DND-41 (cell line): Measurements from ENCODE around the gene PASK.
A peak's percentile ranks its signal among the peaks of the same experiment; 100 is the strongest.

Experiments used
- ATAC-seq: fragments of 200-7000 bp; cut with Tn5 transposase; 3 replicates; pipeline ENCODE4 v1.9.1; 2021; ENCODE audit warnings: low read depth; ENCODE audit not compliant: insufficient read depth
- DNase-seq: peaks from one replicate; pipeline ENCODE4 v3.0.0-alpha.2; 2020
- H2AFZ ChIP-seq: 2 replicates; pipeline ENCODE4 v1.6.0; 2012; ENCODE audit warnings: low read depth, low read length
- H3K27ac ChIP-seq: 2 replicates; pipeline ENCODE4 v1.5.1; 2012; ENCODE audit warnings: low read length, inconsistent platforms
- H3K27me3 ChIP-seq: fragments of 200-600 bp; sonication (generic); 2 replicates; pipeline ENCODE4 v1.6.0; 2012; ENCODE audit warnings: low read length, mild to moderate bottlenecking, inconsistent platforms; ENCODE audit not compliant: insufficient read depth, poor library complexity
- H3K36me3 ChIP-seq: 2 replicates; pipeline ENCODE4 v1.5.1; 2012; ENCODE audit warnings: low read length, inconsistent platforms; ENCODE audit not compliant: insufficient read depth
- H3K4me1 ChIP-seq: 2 replicates; pipeline ENCODE4 v1.5.1; 2012; ENCODE audit warnings: mild to moderate bottlenecking, low read length; ENCODE audit not compliant: insufficient read depth
- H3K4me2 ChIP-seq: 2 replicates; pipeline ENCODE4 v1.6.0; 2012; ENCODE audit warnings: mild to moderate bottlenecking, moderate library complexity, low read length, inconsistent platforms; ENCODE audit not compliant: insufficient read depth
- H3K4me3 ChIP-seq, 2 experiments: fragments of 200-600 bp in 1 of 2; shearing (Covaris generic) in 1 of 2; 2 replicates each; pipeline ENCODE4 v1.5.1; 2012 to 2016; ENCODE audit warnings: inconsistent platforms in 2 of 2, low read length in 2 of 2, mild to moderate bottlenecking in 2 of 2, low read depth in 1 of 2, moderate library complexity in 1 of 2
- H3K79me2 ChIP-seq: 2 replicates; pipeline ENCODE4 v1.6.0; 2012; ENCODE audit warnings: low read length, inconsistent platforms; ENCODE audit not compliant: insufficient read depth
- H3K9ac ChIP-seq: 2 replicates; pipeline ENCODE4 v1.6.0; 2012; ENCODE audit warnings: low read depth, mild to moderate bottlenecking, inconsistent platforms, low read length, moderate library complexity
- H3K9me3 ChIP-seq: 2 replicates; pipeline ENCODE4 v1.5.1; 2012; ENCODE audit warnings: low read length, moderate library complexity, mild to moderate bottlenecking, inconsistent platforms; ENCODE audit not compliant: insufficient read depth, severe bottlenecking
- H4K20me1 ChIP-seq: 2 replicates; pipeline ENCODE4 v1.6.0; 2012; ENCODE audit warnings: low read length; ENCODE audit not compliant: insufficient read depth
- CTCF ChIP-seq: IDR thresholded peaks from 2 replicates; pipeline ENCODE4 v1.5.1; 2012; ENCODE audit warnings: borderline replicate concordance, low read length, moderate library complexity, mild to moderate bottlenecking; ENCODE audit not compliant: poor library complexity, severe bottlenecking; ENCODE audit errors: extremely low read depth
- EZH2 ChIP-seq: IDR thresholded peaks from 3 replicates; pipeline ENCODE4 v1.6.1; 2012; ENCODE audit warnings: borderline replicate concordance, low read depth, mild to moderate bottlenecking, moderate library complexity, low read length, inconsistent platforms; ENCODE audit not compliant: severe bottlenecking

Gene PASK

GRCh38 chr2:241153616-241154015 lies 4.3 kb upstream of the PASK start:
- Histone ChIP-seq H3K4me1 (peaks cover 19% of the 10 kb centered on the region), H4K20me1 (peaks cover 12% of the 10 kb centered on the region; the same call in 1 of the 2 replicates), H3K27ac (no peak overlapping the region), H3K4me2 (no peak overlapping the region), H3K4me3 (no peak overlapping the region), H3K36me3 (peaks cover 39% of the 10 kb centered on the region), H3K9ac (no peak overlapping the region), H3K9me3 (no peaks in the 10 kb centered on the region), H3K79me2 (peaks cover 34% of the 10 kb centered on the region), H2AFZ (no peak overlapping the region), H3K27me3 (no peaks in the 10 kb centered on the region)
- peak; percentile 33 for DNase-seq
- ATAC-seq, result no peak
- TF ChIP-seq EZH2 (no peak), CTCF (no peak)

GRCh38 chr2:241151934-241152660 lies 2.8 kb upstream of the PASK start:
- TF ChIP-seq CTCF (no peak), EZH2 (no peak)
- Histone ChIP-seq H3K36me3 (peaks cover 24% of the 10 kb centered on the region), H2AFZ (no peak overlapping the region), H3K9me3 (no peaks in the 10 kb centered on the region), H3K4me3 (no peak overlapping the region), H4K20me1 (peaks cover 16% of the 10 kb centered on the region; the same call in 1 of the 2 replicates), H3K4me1 (peaks cover 30% of the 10 kb centered on the region), H3K27me3 (no peaks in the 10 kb centered on the region), H3K9ac (no peak overlapping the region), H3K27ac (no peak overlapping the region), H3K79me2 (peaks cover 46% of the 10 kb centered on the region), H3K4me2 (peak overlapping the region; percentile 83; the same call in 1 of the 2 replicates)
- DNase-seq, result no peak
- ATAC-seq, result no peak

- no peak for DNase-seq
- peaks cover 34% of the 10 kb centered on the region for H3K4me1 ChIP-seq
- H3K27me3 ChIP-seq, result no peaks in the 10 kb centered on the region
- H3K9ac ChIP-seq, result peak overlapping the region; percentile 81
- peaks cover 17% of the 10 kb centered on the region for H3K36me3 ChIP-seq
- H3K27ac ChIP-seq, result peak overlapping the region; percentile 62
- H4K20me1 ChIP-seq, result peaks cover 20% of the 10 kb centered on the region; the same call in 1 of the 2 replicates
- H2AFZ ChIP-seq, result peak overlapping the region; percentile 84
- H3K9me3 ChIP-seq, result no peaks in the 10 kb centered on the region
- peak overlapping the region; percentile 83 for H3K4me2 ChIP-seq
- peak overlapping the region; percentile 69 to 80 for H3K4me3 ChIP-seq
- ATAC-seq, result no peak
- H3K79me2 ChIP-seq, result peaks cover 50% of the 10 kb centered on the region
- TF ChIP-seq EZH2 (no peak), CTCF (peak; percentile 0)
Measured at GRCh38 chr2:241150660-241151530, 1.6 kb upstream of the PASK start.
